Measurements from ENCODE around the gene DOCK1. TPM values are rescaled to one million over a fixed set of nuclear protein-coding genes. Genes with fewer than 3 reads are reported as not detected.

DOCK1 gene
- total RNA-seq, 1 donor from 2014 or later = 25.8 TPM

DNA sequence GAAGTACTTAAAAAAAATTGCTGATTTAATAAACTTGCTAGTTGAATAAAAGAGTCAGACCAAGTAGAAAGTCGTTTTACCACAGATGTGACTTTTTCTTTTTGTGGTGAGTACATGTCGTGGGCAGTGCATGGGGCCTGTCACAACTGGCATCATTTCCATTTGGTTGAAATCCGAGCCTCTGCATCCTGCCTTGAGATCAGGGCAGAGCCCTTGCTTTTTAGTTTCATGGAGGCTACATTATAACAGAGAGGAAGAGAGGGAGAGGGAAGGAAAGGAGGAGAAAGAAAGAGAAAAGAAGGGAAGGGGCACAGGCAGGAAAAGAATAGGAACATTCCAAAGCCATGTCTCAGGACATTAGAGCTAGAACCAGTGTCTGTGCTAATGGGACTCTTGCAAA is 311.6 kb downstream of the DOCK1 start:
- no peaks in the 10 kb centered on the region for H3K4me1 ChIP-seq
- no peaks in the 10 kb centered on the region for H3K27me3 ChIP-seq
- TF ChIP-seq CTCF (IDR thresholded peaks at IDR 0.05) = no peak
- intact Hi-C loops (cut with DNase I) = no loop called here
- H3K9me3 ChIP-seq = no peaks in the 10 kb centered on the region
- no peak overlapping the region for H3K4me3 ChIP-seq
- DNase-seq (ENCODE audit: low spot score in 2 of 2) = no peak
- no peak overlapping the region for H3K27ac ChIP-seq
- no peaks in the 10 kb centered on the region for H3K36me3 ChIP-seq

DNA sequence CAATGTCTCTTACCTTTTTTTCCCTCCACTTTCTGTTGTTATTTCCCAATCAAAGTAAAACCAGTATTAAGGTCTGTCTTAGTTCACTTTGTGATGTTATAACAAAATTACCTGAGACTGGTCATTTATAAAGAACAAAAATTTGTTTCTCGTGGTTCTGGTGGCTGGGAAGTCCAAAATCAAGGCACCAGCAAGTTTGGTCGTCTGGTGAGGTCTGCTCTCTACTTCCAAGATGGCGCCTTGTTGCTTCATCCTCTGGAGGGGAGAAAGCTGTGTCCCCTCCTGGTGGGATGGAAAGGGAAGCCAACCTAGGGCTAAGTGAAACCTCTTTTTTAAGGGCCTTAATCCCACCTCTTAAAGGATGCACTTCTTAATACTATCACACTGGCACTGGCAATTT is 313.4 kb downstream of the DOCK1 start:
- no peaks in the 10 kb centered on the region for H3K4me1 ChIP-seq
- no peaks in the 10 kb centered on the region for H3K36me3 ChIP-seq
- no peak overlapping the region for H3K4me3 ChIP-seq
- H3K9me3 ChIP-seq = no peaks in the 10 kb centered on the region
- TF ChIP-seq CTCF (IDR thresholded peaks at IDR 0.05) = no peak
- no peaks in the 10 kb centered on the region for H3K27me3 ChIP-seq
- intact Hi-C loops (cut with DNase I) = no loop called here
- no peak overlapping the region for H3K27ac ChIP-seq
- no peak for DNase-seq (ENCODE audit: low spot score in 2 of 2)

DNA sequence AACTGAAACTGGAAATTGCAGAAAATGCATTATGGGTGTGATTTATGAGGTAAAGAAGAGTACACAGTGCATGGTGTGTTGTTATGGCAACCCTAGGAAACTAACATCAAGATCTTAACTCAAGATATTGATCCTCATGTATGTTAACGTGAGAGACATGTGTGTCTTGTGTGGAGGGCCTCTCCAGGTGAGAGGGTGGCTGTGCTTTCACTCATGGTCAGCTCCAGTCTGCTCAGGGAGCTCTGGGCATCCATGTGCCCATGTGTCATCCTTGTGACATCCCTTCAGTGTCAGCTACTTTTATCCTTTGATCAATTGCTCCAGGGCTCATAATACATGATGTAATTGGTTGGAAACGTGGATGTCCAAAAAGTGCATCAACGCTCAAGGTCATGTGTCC is 316.1 kb downstream of the DOCK1 start:
- no peak overlapping the region for H3K4me3 ChIP-seq
- no peaks in the 10 kb centered on the region for H3K36me3 ChIP-seq
- no peak for TF ChIP-seq CTCF (IDR thresholded peaks at IDR 0.05)
- no peaks in the 10 kb centered on the region for H3K4me1 ChIP-seq
- no peaks in the 10 kb centered on the region for H3K27me3 ChIP-seq
- no peak for DNase-seq (ENCODE audit: low spot score in 2 of 2)
- H3K27ac ChIP-seq = no peak overlapping the region
- intact Hi-C loops (cut with DNase I) = no loop called here
- H3K9me3 ChIP-seq = no peaks in the 10 kb centered on the region

DNA sequence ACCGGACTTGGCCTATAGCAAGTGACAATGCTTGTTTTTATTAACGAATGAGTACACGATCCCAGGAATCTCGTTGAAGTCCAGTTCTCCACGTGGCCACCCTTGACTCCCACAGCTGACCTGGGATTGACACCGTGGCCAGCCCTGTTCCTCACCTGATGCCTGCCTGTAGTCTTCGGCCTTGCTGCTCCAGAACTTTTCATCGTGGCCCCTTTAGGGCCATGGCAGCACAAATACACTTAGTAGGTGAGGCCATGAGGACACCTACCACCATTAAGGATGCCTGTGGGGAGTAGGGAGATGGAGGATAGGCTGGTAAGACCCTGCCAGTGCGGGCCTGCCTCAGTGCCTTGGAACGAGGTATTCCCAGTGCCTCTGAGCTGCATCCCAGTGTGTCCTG is 321.8 kb downstream of the DOCK1 start:
- no peak for DNase-seq (ENCODE audit: low spot score in 2 of 2)
- intact Hi-C loops (cut with DNase I) = no loop called here
- H3K36me3 ChIP-seq = no peaks in the 10 kb centered on the region
- H3K27me3 ChIP-seq = no peaks in the 10 kb centered on the region
- peak overlapping the region in 1 of 2 donors; percentile 56 for H3K27ac ChIP-seq
- no peak for TF ChIP-seq CTCF (IDR thresholded peaks at IDR 0.05)
- H3K9me3 ChIP-seq = no peaks in the 10 kb centered on the region
- H3K4me3 ChIP-seq = no peak overlapping the region
- H3K4me1 ChIP-seq = peaks cover 3 to 4% of the 10 kb centered on the region in 2 donors

DNA sequence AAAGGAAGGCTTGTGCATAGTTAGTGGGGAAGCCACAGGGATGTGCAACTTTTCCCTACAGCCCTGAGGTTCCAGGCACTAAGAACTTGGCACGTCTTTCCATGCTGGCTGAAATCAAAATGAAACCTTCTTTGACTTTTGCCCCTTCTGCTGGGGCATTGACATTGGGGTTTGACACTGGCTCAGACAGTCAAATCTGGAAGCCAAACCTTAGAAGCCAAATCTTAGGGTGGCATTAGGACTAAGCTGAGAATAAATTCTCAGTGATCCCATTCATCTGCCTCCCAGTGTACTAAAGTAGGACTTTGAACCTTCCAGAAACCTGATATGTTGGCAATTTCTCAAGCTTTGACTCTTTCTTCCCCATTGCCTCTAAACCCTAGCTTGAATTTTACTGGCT is 322.4 kb downstream of the DOCK1 start:
- peak overlapping the region in 1 of 2 donors; percentile 5 for H3K4me3 ChIP-seq
- no peak for DNase-seq (ENCODE audit: low spot score in 2 of 2)
- intact Hi-C loops (cut with DNase I) = no loop called here
- peaks cover 3 to 4% of the 10 kb centered on the region in 2 donors for H3K4me1 ChIP-seq
- H3K36me3 ChIP-seq = no peaks in the 10 kb centered on the region
- no peak for TF ChIP-seq CTCF (IDR thresholded peaks at IDR 0.05)
- no peaks in the 10 kb centered on the region for H3K27me3 ChIP-seq
- H3K9me3 ChIP-seq = no peaks in the 10 kb centered on the region
- H3K27ac ChIP-seq = peak overlapping the region; percentile 34 to 56

GRCh38 chr10:127228195-127228787 is 323.1 kb downstream of the DOCK1 start:
- Histone ChIP-seq H3K4me1 (peaks cover 3 to 4% of the 10 kb centered on the region in 2 donors), H3K4me3 (peak overlapping the region in 1 of 2 donors; percentile 5), H3K27me3 (no peaks in the 10 kb centered on the region), H3K27ac (peak overlapping the region in 1 of 2 donors; percentile 56), H3K36me3 (no peaks in the 10 kb centered on the region), H3K9me3 (no peaks in the 10 kb centered on the region)
- DNase-seq (ENCODE audit: low spot score in 2 of 2) = peak; percentile 12 to 70
- intact Hi-C loops (cut with DNase I) = no loop called here
- TF ChIP-seq CTCF (IDR thresholded peaks at IDR 0.05) = no peak
